HG03108 (cell line): ENCODE results near the gene PDE4D.
"Not testable (repeated sequence)": the region's sequence is repeated elsewhere in the genome, so short reads cannot be mapped to it uniquely, and the experiment has no call there.

Experiments
- ATAC-seq: cut with Tn5 transposase; IDR thresholded peaks from one replicate; pipeline ENCODE4 v1.9.1; 2021; ENCODE audit warnings: moderate library complexity; ENCODE audit not compliant: unreplicated experiment

Gene PDE4D

GRCh38 chr5:59770953-59771352, 122.6 kb downstream of the PDE4D start:
- no peak for ATAC-seq

- no peak for ATAC-seq
Measured at GRCh38 chr5:59769832-59770231, 123.7 kb downstream of the PDE4D start.

- ATAC-seq, result no peak
Measured at GRCh38 chr5:59769041-59769360, 124.5 kb downstream of the PDE4D start.

DNA sequence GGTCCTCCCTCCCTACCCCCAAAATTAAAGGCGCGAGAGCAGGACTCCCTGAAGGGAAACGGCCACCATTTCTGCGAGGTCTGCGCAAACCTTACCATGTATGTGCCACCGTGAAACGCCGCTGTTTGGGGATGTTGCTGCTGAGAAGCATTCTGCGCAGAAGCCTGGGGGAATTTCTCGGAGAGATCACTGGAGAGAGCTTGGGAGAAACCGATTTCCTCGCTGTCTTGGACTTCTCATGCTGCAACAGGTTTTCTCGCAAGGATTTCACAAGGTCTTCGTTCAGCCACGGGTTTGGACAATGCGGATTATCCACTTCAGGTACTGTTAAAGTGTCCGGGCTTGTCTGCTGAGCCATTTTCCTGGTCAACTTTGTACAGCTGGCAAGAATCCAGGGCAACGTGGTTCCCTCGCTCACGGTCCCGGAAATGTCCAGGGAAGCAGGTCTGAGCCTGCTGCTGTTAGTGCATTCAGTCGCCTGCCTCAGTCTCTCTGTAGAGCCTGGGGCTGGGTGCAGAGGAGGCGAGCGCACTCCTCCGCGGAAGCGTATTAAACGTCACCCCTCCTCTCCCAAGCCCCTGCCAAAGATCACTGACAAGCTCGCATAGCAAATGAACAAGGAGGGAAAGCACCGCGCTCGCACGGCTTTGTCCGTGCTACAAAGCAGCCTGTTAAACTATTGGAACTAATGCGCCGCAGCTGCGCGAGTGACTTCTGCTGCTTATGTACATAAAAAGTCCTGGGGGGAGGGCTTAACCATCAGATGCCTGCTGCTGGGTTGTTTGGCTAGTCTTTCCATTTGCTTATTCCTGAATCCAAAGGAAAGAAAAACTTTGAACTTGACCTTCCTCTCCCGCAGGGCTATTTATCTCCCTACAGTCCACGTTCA, 125.1 kb downstream of the PDE4D start:
- ATAC-seq, result peak; percentile 36

DNA sequence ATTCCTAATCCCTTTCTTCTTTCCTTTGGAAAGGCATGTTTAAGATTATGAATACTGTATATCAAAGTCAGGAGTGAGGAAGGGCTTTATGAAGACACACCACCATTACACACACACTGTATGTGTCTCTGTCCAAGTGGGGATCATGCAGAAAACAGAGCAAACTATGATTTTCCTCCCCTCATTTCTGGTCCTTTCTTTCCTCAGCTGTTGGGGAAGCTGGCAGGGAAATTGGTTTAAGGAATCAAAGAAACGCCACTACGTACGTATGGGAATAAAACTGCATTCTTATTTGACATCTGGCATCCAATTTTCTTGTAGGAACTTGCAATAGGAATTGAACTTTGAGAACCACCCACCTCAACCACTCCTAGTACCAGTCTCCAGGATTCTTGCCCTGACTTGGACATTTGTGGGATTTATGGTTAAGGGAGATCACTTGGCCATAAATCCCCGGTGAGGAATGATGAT, 125.8 kb downstream of the PDE4D start:
- ATAC-seq, result no peak

GRCh38 chr5:59767211-59767605, 126.3 kb downstream of the PDE4D start:
- ATAC-seq, result no peak

DNA sequence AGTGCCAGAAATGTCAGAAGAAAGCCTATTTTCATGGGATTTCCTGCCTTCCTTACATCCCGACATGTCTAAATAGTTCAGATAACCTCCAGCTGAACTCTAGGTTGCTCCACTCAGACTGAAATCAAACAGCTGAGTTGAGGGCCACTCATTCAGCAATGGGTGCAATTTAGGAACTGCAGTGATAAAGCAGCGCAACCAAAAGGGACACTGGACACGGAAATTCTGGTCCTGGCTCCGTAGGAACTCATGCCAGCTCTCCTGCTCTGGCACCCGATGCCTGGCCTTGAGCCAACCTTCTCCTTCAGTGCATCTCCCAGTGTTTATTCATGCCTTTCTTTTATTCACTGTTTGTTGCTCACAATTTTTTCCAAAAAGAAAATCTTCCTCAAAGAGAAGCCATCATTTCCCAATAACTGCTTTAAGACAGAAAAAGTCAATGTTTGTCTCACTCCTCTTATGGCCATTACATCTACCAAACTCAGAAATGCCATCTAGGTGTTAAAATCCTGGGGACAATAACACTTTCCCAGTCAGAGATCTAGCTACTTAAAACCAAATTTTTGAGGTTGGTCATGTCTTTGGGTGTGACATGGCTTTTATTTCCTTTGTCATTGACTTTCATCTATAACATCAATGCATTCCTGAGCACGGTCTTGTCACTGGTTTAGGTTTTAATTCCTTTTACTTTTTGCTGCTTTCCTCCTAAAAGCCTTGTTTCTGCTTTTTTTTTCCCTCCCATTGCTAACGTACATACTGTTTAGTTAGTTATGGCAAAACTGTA, 126.9 kb downstream of the PDE4D start:
- ATAC-seq, result no peak

- ATAC-seq, result no peak
Measured at GRCh38 chr5:59765446-59765845, 128.1 kb downstream of the PDE4D start.

GRCh38 chr5:59764361-59764760, 129.2 kb downstream of the PDE4D start:
- no peak for ATAC-seq

GRCh38 chr5:59763541-59763940, 130.0 kb downstream of the PDE4D start:
- no peak for ATAC-seq

- ATAC-seq, result not testable (repeated sequence)
Measured at GRCh38 chr5:59762232-59762631, 131.3 kb downstream of the PDE4D start.

GRCh38 chr5:59760785-59761348, 132.7 kb downstream of the PDE4D start:
- no peak for ATAC-seq

DNA sequence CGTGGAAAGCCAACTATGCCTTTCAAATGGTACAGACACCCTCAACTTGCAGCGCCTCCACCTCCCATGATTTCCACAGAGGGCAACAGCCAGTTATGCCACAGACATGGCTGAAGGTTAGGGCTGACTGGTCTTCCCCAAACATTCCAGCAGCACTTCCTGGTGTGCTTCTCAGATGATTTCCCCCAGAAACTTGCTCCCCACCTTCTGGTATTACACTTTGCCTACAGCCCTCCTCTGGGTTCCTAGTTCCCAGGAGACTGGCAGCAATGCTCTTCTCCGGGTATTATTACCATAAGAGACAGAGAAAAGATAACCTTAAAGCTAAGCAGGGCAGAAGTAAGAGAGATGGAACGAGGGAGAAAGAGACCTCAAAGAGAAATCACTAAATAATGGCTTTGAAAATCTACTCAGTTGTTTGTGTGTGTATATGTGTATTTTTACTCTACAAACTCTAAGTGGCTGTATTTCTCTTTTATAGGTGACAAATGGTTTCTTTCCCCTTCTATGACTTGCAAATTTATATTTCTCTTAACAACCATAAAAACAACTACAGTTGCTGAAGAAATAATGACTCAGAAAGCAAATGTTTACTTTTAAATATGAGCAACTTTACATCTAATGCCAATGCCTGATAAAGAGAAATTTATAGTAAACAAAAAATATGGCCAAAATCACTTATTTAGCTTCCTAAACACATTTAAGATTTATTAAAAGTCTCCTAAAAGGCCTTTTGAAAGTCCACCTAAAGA, 133.8 kb downstream of the PDE4D start:
- no peak for ATAC-seq

- ATAC-seq, result no peak
Measured at GRCh38 chr5:59758566-59758965, 135.0 kb downstream of the PDE4D start.

GRCh38 chr5:59757442-59757841, 136.1 kb downstream of the PDE4D start:
- no peak for ATAC-seq

DNA sequence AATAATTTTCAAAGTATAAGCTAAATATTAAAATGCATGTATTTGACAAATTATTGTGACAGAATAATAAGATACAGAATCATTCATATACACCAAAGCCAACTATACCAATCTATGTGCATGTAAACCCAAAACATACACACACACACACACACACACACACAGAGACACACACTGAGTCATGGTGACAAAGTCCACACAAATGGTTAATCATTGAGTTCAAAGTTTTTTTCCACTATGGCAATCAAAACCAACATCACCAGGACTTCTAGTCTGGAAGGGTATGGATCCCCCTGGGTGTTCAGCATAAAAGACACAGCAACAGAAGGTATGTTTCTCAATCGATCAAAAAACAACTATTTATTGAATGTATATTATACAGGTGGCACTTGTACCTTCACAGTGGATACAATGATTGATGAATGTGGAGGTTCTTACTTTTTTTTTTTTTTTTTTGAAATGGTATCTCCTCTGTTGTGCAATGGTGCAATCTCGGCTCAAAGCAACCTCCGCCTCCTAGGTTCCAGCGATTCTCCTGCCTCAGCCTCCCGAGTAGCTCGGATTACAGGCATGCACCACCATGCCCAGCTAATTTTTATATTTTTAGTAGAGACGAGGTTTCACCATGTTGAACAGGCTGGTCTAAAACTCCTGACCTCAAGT, 137.0 kb downstream of the PDE4D start:
- ATAC-seq, result no peak

DNA sequence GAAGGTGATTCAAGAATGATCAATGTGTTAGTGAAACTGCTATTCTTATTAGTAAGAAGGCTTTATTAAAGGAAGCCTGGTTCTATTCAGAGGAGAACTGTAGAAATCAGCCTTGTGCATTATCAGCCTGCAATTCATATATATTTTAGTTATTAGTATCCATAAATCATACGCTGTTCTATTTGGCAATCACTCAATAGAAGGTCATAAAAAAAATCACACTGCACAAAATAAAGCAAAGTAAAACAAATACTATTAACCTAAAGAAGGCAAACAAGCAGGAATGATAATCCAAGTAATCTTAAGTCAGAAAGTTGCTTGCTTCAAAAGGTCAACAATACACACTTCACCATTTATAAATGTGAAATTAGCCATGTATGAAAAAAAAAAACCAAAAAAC, 138.1 kb downstream of the PDE4D start:
- ATAC-seq, result no peak

- ATAC-seq, result no peak
Measured at GRCh38 chr5:59753599-59753998, 139.9 kb downstream of the PDE4D start.

GRCh38 chr5:59749782-59750520, 143.6 kb downstream of the PDE4D start:
- ATAC-seq, result no peak
